HG03108 (cell line): ENCODE measurements around the gene LIPN.

Source experiments
- ATAC-seq: cut with Tn5 transposase; IDR thresholded peaks from one replicate; pipeline ENCODE4 v1.9.1; 2021; ENCODE audit warnings: moderate library complexity; ENCODE audit not compliant: unreplicated experiment

Gene LIPN

DNA sequence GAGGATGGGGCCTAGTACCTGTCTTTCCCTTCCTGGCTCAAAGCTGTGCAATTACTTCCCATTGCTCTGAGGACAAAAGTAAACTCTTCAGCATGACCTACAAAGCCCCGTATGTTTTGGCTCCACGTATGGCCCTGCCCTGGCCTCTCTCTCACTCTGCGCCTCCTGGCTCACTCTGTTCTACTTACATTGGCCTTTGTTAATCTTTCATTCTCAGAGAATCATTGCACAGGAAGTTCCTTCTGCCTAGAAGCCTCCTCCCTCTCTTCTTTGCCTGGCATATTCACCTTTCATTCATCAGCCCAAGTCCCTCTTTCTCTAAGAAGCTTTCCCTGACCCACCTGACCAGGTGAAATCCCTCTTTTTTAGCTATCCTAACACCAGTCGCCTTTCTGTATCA is 66.6 kb downstream of the LIPN start:
- ATAC-seq: no peak

- no peak for ATAC-seq
These were observed 67.9 kb downstream of the LIPN start for GRCh38 chr10:88827671-88828070.

GRCh38 chr10:88828310-88828709 is 68.5 kb downstream of the LIPN start:
- no peak for ATAC-seq
